ENCODE data around the gene NFE2. TPM values are rescaled to one million over a fixed set of nuclear protein-coding genes. Genes with fewer than 3 reads are reported as not detected.
"Not testable (repeated sequence)": the region's sequence is repeated elsewhere in the genome, so short reads cannot be mapped to it uniquely, and the experiment has no call there.

NFE2 gene
- total RNA-seq, 1 donor from 2014 or later, result not detected

GRCh38 chr12:54286042-54287030 lies 14.5 kb downstream of the NFE2 start:
- Mint-ChIP-seq H3K27ac (no peak overlapping the region), H3K4me1 (peaks cover 73% of the 10 kb centered on the region), H3K27me3 (no peaks in the 10 kb centered on the region), H3K9me3 (no peaks in the 10 kb centered on the region), H3K4me3 (no peak overlapping the region), H3K36me3 (ENCODE audit: low read depth) (peaks cover 12% of the 10 kb centered on the region)
- CTCF ChIA-PET, result interaction anchor here (0.7 to 1.9 kb wide), 5 partner anchors 10 to 114 kb away, joined by 3 to 8 read pairs (median 4); partner anchors contain the start of gene COPZ1
- POLR2A ChIA-PET, result interaction anchor here (0.6 to 2.6 kb wide), 11 partner anchors 9 to 83 kb away, joined by 4 to 13 read pairs (median 4); partner anchors contain the start of gene COPZ1
- intact Hi-C loops (cut with micrococcal nuclease), result loop anchor here (2.0 kb wide), 1 partner anchor 16 kb away; no protein-coding TSS in a partner anchor
- TF ChIP-seq CTCF (IDR thresholded peaks at IDR 0.05), result no peak
- DNase-seq (no peak), ATAC-seq (ENCODE audit: low read depth) (no peak)

- ATAC-seq (ENCODE audit: low read depth) (no peak), DNase-seq (no peak)
- ChIA-PET POLR2A (interaction anchor here (1.2 to 2.6 kb wide), 4 partner anchors 12 to 40 kb away, joined by 4 to 13 read pairs (median 6); partner anchors contain the start of gene COPZ1), CTCF (interaction anchor here (1.0 to 1.9 kb wide), 4 partner anchors 39 to 114 kb away, joined by 3 to 8 read pairs (median 4); partner anchors contain the start of gene COPZ1)
- H3K27ac Mint-ChIP-seq, result no peak overlapping the region
- no peaks in the 10 kb centered on the region for H3K9me3 Mint-ChIP-seq
- intact Hi-C loops (cut with micrococcal nuclease), result loop anchor here (2.0 kb wide), 1 partner anchor 17 kb away; no protein-coding TSS in a partner anchor
- H3K27me3 Mint-ChIP-seq, result no peaks in the 10 kb centered on the region
- peaks cover 73% of the 10 kb centered on the region for H3K4me1 Mint-ChIP-seq
- peaks cover 9% of the 10 kb centered on the region for H3K36me3 Mint-ChIP-seq (ENCODE audit: low read depth)
- no peak for TF ChIP-seq CTCF (IDR thresholded peaks at IDR 0.05)
- H3K4me3 Mint-ChIP-seq, result peak overlapping the region; percentile 7
Observed at GRCh38 chr12:54285150-54286041, 15.4 kb downstream of the NFE2 start.

- POLR2A ChIA-PET, result interaction anchor here (0.6 to 1.8 kb wide), 6 partner anchors 9 to 99 kb away, joined by 3 to 11 read pairs (median 6); partner anchors contain the start of gene COPZ1
- CTCF ChIA-PET, result interaction anchor here (1.0 to 1.3 kb wide), 2 partner anchors 40 to 52 kb away, joined by 3 read pairs; no protein-coding TSS in a partner anchor
- H3K4me3 Mint-ChIP-seq; intact Hi-C loops (cut with micrococcal nuclease); H3K9me3 Mint-ChIP-seq; H3K27me3 Mint-ChIP-seq; ATAC-seq (ENCODE audit: low read depth); H3K36me3 Mint-ChIP-seq (ENCODE audit: low read depth); DNase-seq: not testable (repeated sequence)
- Mint-ChIP-seq H3K4me1 (peaks cover 65% of the 10 kb centered on the region), H3K27ac (peak overlapping the region; percentile 25)
Observed at GRCh38 chr12:54284070-54284780, 16.6 kb downstream of the NFE2 start.

GRCh38 chr12:54282949-54283593 lies 17.7 kb downstream of the NFE2 start:
- intact Hi-C loops (cut with micrococcal nuclease), result no loop called here

GRCh38 chr12:54281694-54282093 lies 19.1 kb downstream of the NFE2 start:
- intact Hi-C loops (cut with micrococcal nuclease), result loop anchor here (2.0 kb wide), 1 partner anchor 555 kb away; the partner anchor contains the start of gene CALCOCO1
- not testable (repeated sequence) for ATAC-seq (ENCODE audit: low read depth); H3K9me3 Mint-ChIP-seq; H3K27me3 Mint-ChIP-seq; H3K4me3 Mint-ChIP-seq; H3K36me3 Mint-ChIP-seq (ENCODE audit: low read depth); H3K27ac Mint-ChIP-seq; DNase-seq
- ChIA-PET POLR2A (interaction anchor here (0.7 to 3.1 kb wide), 9 partner anchors 9 to 217 kb away, joined by 3 to 54 read pairs (median 28); partner anchors contain the start of gene COPZ1), CTCF (interaction anchor here (1.1 kb wide), 1 partner anchor 12 kb away, joined by 3 read pairs; no protein-coding TSS in a partner anchor)
- peaks cover 68% of the 10 kb centered on the region for H3K4me1 Mint-ChIP-seq

More at GRCh38 chr12:54282949-54283593, 17.7 kb downstream of the NFE2 start:
- Mint-ChIP-seq H3K9me3 (no peaks in the 10 kb centered on the region), H3K36me3 (ENCODE audit: low read depth) (peaks cover 4% of the 10 kb centered on the region), H3K4me3 (no peak overlapping the region), H3K4me1 (peaks cover 64% of the 10 kb centered on the region), H3K27ac (no peak overlapping the region), H3K27me3 (no peaks in the 10 kb centered on the region)
- no peak for DNase-seq
- CTCF ChIA-PET, result interaction anchor here (1.1 kb wide), 1 partner anchor 12 kb away, joined by 5 read pairs; no protein-coding TSS in a partner anchor
- TF ChIP-seq CTCF (IDR thresholded peaks at IDR 0.05), result no peak
- POLR2A ChIA-PET, result interaction anchor here (0.6 to 1.8 kb wide), 4 partner anchors 10 to 42 kb away, joined by 3 to 11 read pairs (median 7); partner anchors contain the start of gene COPZ1
- no peak for ATAC-seq (ENCODE audit: low read depth)

GRCh38 chr12:54281261-54281638 lies 19.6 kb downstream of the NFE2 start:
- intact Hi-C loops (cut with micrococcal nuclease), result loop anchor here (2.0 kb wide), 1 partner anchor 554 kb away; the partner anchor contains the start of gene CALCOCO1
- not testable (repeated sequence) for H3K4me3 Mint-ChIP-seq; DNase-seq; H3K27me3 Mint-ChIP-seq; H3K9me3 Mint-ChIP-seq; ATAC-seq (ENCODE audit: low read depth); H3K27ac Mint-ChIP-seq
- CTCF ChIA-PET, result interaction anchor here (1.1 kb wide), 1 partner anchor 12 kb away, joined by 3 read pairs; no protein-coding TSS in a partner anchor
- peaks cover 68% of the 10 kb centered on the region for H3K4me1 Mint-ChIP-seq
- POLR2A ChIA-PET, result interaction anchor here (0.7 to 3.1 kb wide), 10 partner anchors 9 to 553 kb away, joined by 3 to 54 read pairs (median 24); partner anchors contain the start of gene COPZ1
- peaks cover 12% of the 10 kb centered on the region for H3K36me3 Mint-ChIP-seq (ENCODE audit: low read depth)
